Measurements from ENCODE around the gene NDRG4. TPM values are rescaled to one million over a fixed set of nuclear protein-coding genes. Genes with fewer than 3 reads are reported as not detected.

NDRG4 gene
- total and polyA plus RNA-seq, 2 of the 13 experiments (the other 11 are each of a cell fraction or from before 2014, with no cell fraction given): 1.7 to 2.7 TPM

- WGBS (ENCODE audit: low lambda C conversion rate): 9% methylated on average over 1 of the region's 1 CpG
- no TSS peak for BruUV-seq (replicated peaks)
- FAIRE-seq (no peak), DNase-seq (ENCODE audit: low spot score) (no peak), ATAC-seq (no peak)
- intact Hi-C loops (cut with micrococcal nuclease; ENCODE audit: unreplicated experiment) (no loop called here), in situ Hi-C loops (cut with HindIII; ENCODE audit: extremely low pct_ligation_motif_present, low pct_unique_long_range_greater_than_20kb) (no loop called here)
- CTCF ChIA-PET (ENCODE audit: low intra/inter-chr PET ratio, low total read pairs): no interaction called here
- Histone ChIP-seq H3K9me3 (ENCODE audit: low read length) (no peaks in the 10 kb centered on the region), H3K4me2 (ENCODE audit: low read depth, low read length) (no peak overlapping the region), H3K4me3 (replicated peaks in 1 of 3; ENCODE audit: insufficient read depth in 1 of 3, low read depth in 2 of 3, low read length in 3 of 3) (no peak overlapping the region), H3K9ac (ENCODE audit: insufficient read depth, low read depth, low read length) (no peak overlapping the region), H3K4me1 (ENCODE audit: insufficient read depth, low read length) (no peaks in the 10 kb centered on the region), H4K20me1 (ENCODE audit: insufficient read depth, low read length) (no peaks in the 10 kb centered on the region), H2AFZ (ENCODE audit: low read length) (no peak overlapping the region), H3K27ac (ENCODE audit: extremely low read length, insufficient read depth, low read length) (no peak overlapping the region), H3K27me3 (ENCODE audit: control insufficient read depth in 1 of 2, insufficient read depth in 2 of 2, low read length in 2 of 2) (peaks cover 1 to 38% of the 10 kb centered on the region in 2 experiments; a peak in 2 of 5 replicates), H3K79me2 (ENCODE audit: insufficient read depth, low read length) (no peaks in the 10 kb centered on the region), H3K36me3 (replicated peaks in 1 of 2; ENCODE audit: control insufficient read depth in 1 of 2, insufficient read depth in 2 of 2, low read length in 2 of 2) (no peaks in the 10 kb centered on the region)
- TF ChIP-seq ZBTB3 (CRISPR knock-in tag; IDR thresholded peaks at IDR 0.05; ENCODE audit: borderline replicate concordance, low read depth) (no peak), MAFK (conservative IDR thresholded peaks at IDR 0.05 in 1 of 2, IDR thresholded peaks at IDR 0.05 in 1 of 2; ENCODE audit: low read length in 2 of 2) (no peak), GZF1 (CRISPR knock-in tag; IDR thresholded peaks at IDR 0.05) (no peak), ETV5 (CRISPR knock-in tag; IDR thresholded peaks at IDR 0.05; ENCODE audit: borderline replicate concordance) (no peak), RBM22 (optimal IDR thresholded peaks at IDR 0.05; ENCODE audit: low read length) (no peak), ATF7-NPFF (CRISPR knock-in tag; IDR thresholded peaks at IDR 0.05; ENCODE audit: low read depth) (no peak), NR2F1 (CRISPR knock-in tag; IDR thresholded peaks at IDR 0.05) (no peak), ZBTB40 (IDR thresholded peaks at IDR 0.05) (no peak), ZBTB40 (CRISPR knock-in tag; IDR thresholded peaks at IDR 0.05) (no peak), TBP (CRISPR knock-in tag; IDR thresholded peaks at IDR 0.05) (no peak), ZBTB7A (CRISPR knock-in tag; IDR thresholded peaks at IDR 0.05) (no peak), HNRNPLL (IDR thresholded peaks at IDR 0.05; ENCODE audit: low read depth, low read length, poor library complexity, severe bottlenecking) (no peak), ZNF619 (CRISPR knock-in tag; IDR thresholded peaks at IDR 0.05) (no peak), ZNF24 (IDR thresholded peaks at IDR 0.05) (no peak)
- POLR2A ChIA-PET: no interaction called here
Observed at GRCh38 chr16:58476791-58477190, 23.2 kb upstream of the NDRG4 start.
